Nucleus accumbens (tissue), 56 donors: ENCODE results near the gene BCAR3.
"Not testable (repeated sequence)": the region's sequence is repeated elsewhere in the genome, so short reads cannot be mapped to it uniquely, and the experiment has no call there.

Experiments used
- DNase-seq, 56 donors: peaks; one replicate each; lab custom pipeline; 2025; lab: John Stamatoyannopoulos, UW

Gene BCAR3

GRCh38 chr1:93603601-93604000 lies 78.0 kb downstream of the BCAR3 start:
- no peak for DNase-seq

GRCh38 chr1:93603106-93603505 lies 78.5 kb downstream of the BCAR3 start:
- DNase-seq = no peak

GRCh38 chr1:93602101-93602500 lies 79.5 kb downstream of the BCAR3 start:
- DNase-seq = no peak

- no peak for DNase-seq
Measured at GRCh38 chr1:93601686-93602085, 80.0 kb downstream of the BCAR3 start.

- DNase-seq = no peak
Measured at GRCh38 chr1:93600663-93601062, 81.0 kb downstream of the BCAR3 start.

- DNase-seq = no peak
Measured at GRCh38 chr1:93599479-93599878, 82.2 kb downstream of the BCAR3 start.

GRCh38 chr1:93598861-93599439 lies 82.7 kb downstream of the BCAR3 start:
- DNase-seq = no peak

GRCh38 chr1:93598396-93598795 lies 83.2 kb downstream of the BCAR3 start:
- DNase-seq = no peak

GRCh38 chr1:93597709-93598108 lies 83.9 kb downstream of the BCAR3 start:
- peak in 23 of 56 donors; percentile 8 to 65 (median 32) for DNase-seq

GRCh38 chr1:93596329-93597089 lies 85.1 kb downstream of the BCAR3 start:
- DNase-seq = no peak

- no peak for DNase-seq
Measured at GRCh38 chr1:93595743-93596142, 85.9 kb downstream of the BCAR3 start.

GRCh38 chr1:93595266-93595665 lies 86.4 kb downstream of the BCAR3 start:
- DNase-seq = no peak

GRCh38 chr1:93594603-93594880 lies 87.1 kb downstream of the BCAR3 start:
- no peak for DNase-seq

- no peak for DNase-seq
Measured at GRCh38 chr1:93593854-93594602, 87.6 kb downstream of the BCAR3 start.

- DNase-seq = no peak
Measured at GRCh38 chr1:93592551-93592949, 89.1 kb downstream of the BCAR3 start.

- peak in 1 of 56 donors; percentile 15 for DNase-seq
Measured at GRCh38 chr1:93591676-93592550, 89.7 kb downstream of the BCAR3 start.

- not testable (repeated sequence) for DNase-seq
Measured at GRCh38 chr1:93591291-93591675, 90.4 kb downstream of the BCAR3 start.

GRCh38 chr1:93588955-93589354 lies 92.7 kb downstream of the BCAR3 start:
- no peak for DNase-seq

GRCh38 chr1:93588206-93588605 lies 93.4 kb downstream of the BCAR3 start:
- DNase-seq = no peak

GRCh38 chr1:93587354-93587753 lies 94.3 kb downstream of the BCAR3 start:
- DNase-seq = no peak
